GM12874 (cell line): Measurements from ENCODE around the gene AQP7.

ENCODE experiments used
- CTCF ChIP-seq: IDR thresholded peaks from 2 replicates; pipeline ENCODE4 v1.5.1; 2011; ENCODE audit warnings: low read depth, mild to moderate bottlenecking, control low read depth, low read length, moderate library complexity; ENCODE audit not compliant: insufficient read depth

The AQP7 gene

GRCh38 chr9:33346564-33346963, 55.8 kb downstream of the AQP7 start:
- TF ChIP-seq CTCF = no peak

- no peak for TF ChIP-seq CTCF
Measured at GRCh38 chr9:33344145-33344544, 58.2 kb downstream of the AQP7 start.

GRCh38 chr9:33341182-33341581, 61.2 kb downstream of the AQP7 start:
- TF ChIP-seq CTCF = no peak

- no peak for TF ChIP-seq CTCF
Measured at GRCh38 chr9:33340186-33340585, 62.2 kb downstream of the AQP7 start.
